GM12891 (cell line): ENCODE results near the gene ZNF394.

Experiments used
- PAX5 ChIP-seq: IDR thresholded peaks from 2 replicates; pipeline ENCODE4 v1.6.1; 2011; ENCODE audit warnings: low read length, moderate library complexity, mild to moderate bottlenecking; ENCODE audit not compliant: insufficient read depth, severe bottlenecking
- POLR2A ChIP-seq: IDR thresholded peaks from 2 replicates; pipeline ENCODE4 v1.6.1; 2011; ENCODE audit warnings: low read depth, low read length, control low read depth
- POLR2AphosphoS5 ChIP-seq: IDR thresholded peaks from 2 replicates; pipeline ENCODE4 v1.6.1; 2011; ENCODE audit warnings: low read depth, low read length, control low read depth
- POU2F2 ChIP-seq: IDR thresholded peaks from 2 replicates; pipeline ENCODE4 v1.6.1; 2011; ENCODE audit warnings: low read depth, mild to moderate bottlenecking, control low read depth, low read length, moderate library complexity
- SPI1 ChIP-seq: IDR thresholded peaks from 2 replicates; pipeline ENCODE4 v1.6.1; 2011; ENCODE audit warnings: low read depth, low read length, control low read depth
- TAF1 ChIP-seq: IDR thresholded peaks from 2 replicates; pipeline ENCODE4 v1.6.1; 2011; ENCODE audit warnings: low read depth, low read length, control low read depth

DNA sequence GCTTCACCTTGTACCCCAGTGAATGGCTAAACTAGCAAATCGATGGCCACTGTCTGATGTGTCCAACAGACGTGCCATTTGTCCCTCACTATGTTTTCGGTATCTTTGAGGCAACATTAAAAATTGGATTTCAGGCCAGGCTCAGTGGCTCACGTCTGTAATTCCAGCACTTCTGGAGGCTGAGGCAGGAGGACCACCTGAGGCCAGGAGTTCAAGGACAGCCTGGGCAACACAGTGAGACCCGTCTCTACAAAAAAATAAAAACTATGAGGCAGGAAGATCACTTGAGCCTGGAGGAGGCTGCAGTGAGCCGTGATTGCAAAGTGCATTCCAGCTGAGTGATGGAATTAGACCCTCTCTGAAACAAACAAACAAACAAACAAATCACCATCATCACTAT is 43.8 kb upstream of the ZNF394 start:
- TF ChIP-seq POLR2AphosphoS5 (no peak), POLR2A (no peak), TAF1 (no peak), SPI1 (no peak), POU2F2 (no peak), PAX5 (no peak)
